BLaER1 treated with 17β-estradiol and CSF1 and Interleukin-3, amounts not matched to agents 10 nM and 100 nM (cell line): ENCODE results near the gene SUDS3.
"Not testable (repeated sequence)": the region's sequence is repeated elsewhere in the genome, so short reads cannot be mapped to it uniquely, and the experiment has no call there.

Experiments used
- H3K27ac ChIP-seq, 11 experiments: shearing (Covaris generic); formaldehyde crosslinking; 2 replicates each; pipeline ENCODE4 v1.8.1; 2022
- H3K27me3 ChIP-seq, 11 experiments: shearing (Covaris generic); formaldehyde crosslinking; 2 replicates each; pipeline ENCODE4 v1.8.1; 2022
- H3K36me3 ChIP-seq, 11 experiments: shearing (Covaris generic); formaldehyde crosslinking; 2 replicates each; pipeline ENCODE4 v1.8.1; 2022
- H3K4me1 ChIP-seq, 10 experiments: shearing (Covaris generic); formaldehyde crosslinking; 2 replicates each; pipeline ENCODE4 v1.8.1; 2022
- H3K4me2 ChIP-seq, 11 experiments: shearing (Covaris generic); formaldehyde crosslinking; 2 replicates each; pipeline ENCODE4 v1.8.1; 2022
- H3K4me3 ChIP-seq, 10 experiments: shearing (Covaris generic); formaldehyde crosslinking; 2 replicates each; pipeline ENCODE4 v1.8.1; 2022
- H3K9ac ChIP-seq, 11 experiments: shearing (Covaris generic); formaldehyde crosslinking; 2 replicates each; pipeline ENCODE4 v1.8.1; 2022
- H3K9me3 ChIP-seq, 11 experiments: shearing (Covaris generic); formaldehyde crosslinking; replicated peaks in 1 of 11; 2 replicates each; pipeline ENCODE4 v1.8.1; 2022
- H4K20me1 ChIP-seq, 11 experiments: shearing (Covaris generic); formaldehyde crosslinking; 2 replicates each; pipeline ENCODE4 v1.8.1; 2022
- Cebpa-rat ChIP-seq, 11 experiments: shearing (Covaris generic); IDR thresholded peaks; 2 replicates each; pipeline ENCODE4 v1.8.1; 2022

SUDS3 gene

GRCh38 chr12:118391424-118391823 lies 15.1 kb downstream of the SUDS3 start:
- Histone ChIP-seq H3K27ac (no peak overlapping the region), H3K4me3 (no peak overlapping the region), H3K36me3 (peaks cover 99 to 100% (median 100%) of the 10 kb centered on the region in 11 experiments), H3K27me3 (no peaks in the 10 kb centered on the region), H3K4me2 (no peak overlapping the region), H4K20me1 (peaks cover 0 to 53% (median 4%) of the 10 kb centered on the region in 11 experiments; a peak in 12 of 22 replicates), H3K9ac (no peak overlapping the region), H3K9me3 (no peaks in the 10 kb centered on the region), H3K4me1 (no peaks in the 10 kb centered on the region)
- no peak for TF ChIP-seq Cebpa-rat (IDR thresholded peaks at IDR 0.05)

GRCh38 chr12:118391836-118392235 lies 15.5 kb downstream of the SUDS3 start:
- Histone ChIP-seq H3K27ac (no peak overlapping the region), H3K36me3 (peaks cover 99 to 100% (median 100%) of the 10 kb centered on the region in 11 experiments), H3K9ac (no peak overlapping the region), H3K4me1 (no peaks in the 10 kb centered on the region), H4K20me1 (peaks cover 0 to 57% (median 4%) of the 10 kb centered on the region in 11 experiments; a peak in 13 of 22 replicates), H3K4me2 (no peak overlapping the region), H3K9me3 (no peaks in the 10 kb centered on the region), H3K27me3 (no peaks in the 10 kb centered on the region), H3K4me3 (no peak overlapping the region)
- TF ChIP-seq Cebpa-rat (IDR thresholded peaks at IDR 0.05): no peak

GRCh38 chr12:118397708-118398440 lies 21.5 kb downstream of the SUDS3 start:
- peaks cover 95 to 100% (median 100%) of the 10 kb centered on the region in 11 experiments for H3K36me3 ChIP-seq
- H3K9ac ChIP-seq: no peak overlapping the region

GRCh38 chr12:118398524-118398923 lies 22.2 kb downstream of the SUDS3 start:
- no peak for TF ChIP-seq Cebpa-rat (IDR thresholded peaks at IDR 0.05)

More at GRCh38 chr12:118397708-118398440, 21.5 kb downstream of the SUDS3 start:
- Histone ChIP-seq H4K20me1 (peaks cover 0 to 56% (median 14%) of the 10 kb centered on the region in 11 experiments; a peak in 14 of 22 replicates), H3K4me2 (no peak overlapping the region), H3K27me3 (no peaks in the 10 kb centered on the region), H3K4me1 (peaks cover 0 to 20% (median 0%) of the 10 kb centered on the region in 10 experiments; a peak in 5 of 20 replicates), H3K27ac (no peak overlapping the region), H3K9me3 (no peaks in the 10 kb centered on the region), H3K4me3 (no peak overlapping the region)
- no peak for TF ChIP-seq Cebpa-rat (IDR thresholded peaks at IDR 0.05)

GRCh38 chr12:118398940-118399339 lies 22.6 kb downstream of the SUDS3 start:
- Histone ChIP-seq H3K4me2 (no peak overlapping the region), H3K36me3 (peaks cover 95 to 100% (median 100%) of the 10 kb centered on the region in 11 experiments), H3K4me3 (no peak overlapping the region), H3K9ac (no peak overlapping the region), H4K20me1 (peaks cover 0 to 52% (median 14%) of the 10 kb centered on the region in 11 experiments; a peak in 14 of 22 replicates), H3K27ac (peak overlapping the region in 1 of 11 experiments; percentile 13; a peak in 1 of 22 replicates), H3K27me3 (no peaks in the 10 kb centered on the region), H3K4me1 (peaks cover 0 to 20% (median 0%) of the 10 kb centered on the region in 10 experiments; a peak in 5 of 20 replicates), H3K9me3 (no peaks in the 10 kb centered on the region)
- no peak for TF ChIP-seq Cebpa-rat (IDR thresholded peaks at IDR 0.05)

More at GRCh38 chr12:118398524-118398923, 22.2 kb downstream of the SUDS3 start:
- Histone ChIP-seq H3K4me1 (peaks cover 0 to 20% (median 0%) of the 10 kb centered on the region in 10 experiments; a peak in 5 of 20 replicates), H3K9ac (no peak overlapping the region), H3K4me2 (no peak overlapping the region), H3K4me3 (no peak overlapping the region), H3K27me3 (no peaks in the 10 kb centered on the region), H3K9me3 (no peaks in the 10 kb centered on the region), H3K27ac (no peak overlapping the region), H4K20me1 (peaks cover 0 to 51% (median 14%) of the 10 kb centered on the region in 11 experiments; a peak in 14 of 22 replicates), H3K36me3 (peaks cover 95 to 100% (median 100%) of the 10 kb centered on the region in 11 experiments)

- Histone ChIP-seq H3K9me3 (no peaks in the 10 kb centered on the region), H3K4me1 (peaks cover 0 to 20% (median 0%) of the 10 kb centered on the region in 10 experiments; a peak in 5 of 20 replicates), H3K4me2 (no peak overlapping the region), H3K36me3 (peaks cover 83 to 99% (median 94%) of the 10 kb centered on the region in 11 experiments), H3K27ac (no peak overlapping the region), H4K20me1 (peaks cover 0 to 44% (median 14%) of the 10 kb centered on the region in 11 experiments; a peak in 13 of 22 replicates), H3K4me3 (no peak overlapping the region), H3K9ac (no peak overlapping the region), H3K27me3 (no peaks in the 10 kb centered on the region)
- no peak for TF ChIP-seq Cebpa-rat (IDR thresholded peaks at IDR 0.05)
Measured at GRCh38 chr12:118402251-118402650, 25.9 kb downstream of the SUDS3 start.

GRCh38 chr12:118404876-118405521 lies 28.6 kb downstream of the SUDS3 start:
- Histone ChIP-seq H4K20me1 (peaks cover 0 to 26% (median 0%) of the 10 kb centered on the region in 11 experiments; a peak in 9 of 22 replicates), H3K27ac (no peak overlapping the region), H3K9ac (no peak overlapping the region), H3K4me1 (no peaks in the 10 kb centered on the region), H3K4me2 (no peak overlapping the region), H3K4me3 (no peak overlapping the region), H3K36me3 (peaks cover 82 to 99% (median 94%) of the 10 kb centered on the region in 11 experiments), H3K27me3 (no peaks in the 10 kb centered on the region), H3K9me3 (no peaks in the 10 kb centered on the region)
- no peak for TF ChIP-seq Cebpa-rat (IDR thresholded peaks at IDR 0.05)

- not testable (repeated sequence) for H3K9ac ChIP-seq, H3K27ac ChIP-seq, H3K27me3 ChIP-seq, H3K4me1 ChIP-seq, H3K9me3 ChIP-seq, H3K4me3 ChIP-seq, H3K4me2 ChIP-seq
- Histone ChIP-seq H4K20me1 (peaks cover 0 to 14% (median 0%) of the 10 kb centered on the region in 11 experiments; a peak in 8 of 22 replicates), H3K36me3 (peaks cover 80 to 99% (median 92%) of the 10 kb centered on the region in 11 experiments)
Measured at GRCh38 chr12:118408241-118408640, 31.9 kb downstream of the SUDS3 start.

- no peaks in the 10 kb centered on the region for H3K4me1 ChIP-seq
- H4K20me1 ChIP-seq: peaks cover 0 to 8% (median 0%) of the 10 kb centered on the region in 11 experiments; a peak in 4 of 22 replicates
- H3K4me2 ChIP-seq: no peak overlapping the region
- H3K36me3 ChIP-seq: peaks cover 85 to 99% (median 94%) of the 10 kb centered on the region in 11 experiments
- H3K27ac ChIP-seq: no peak overlapping the region
- H3K4me3 ChIP-seq: no peak overlapping the region
- H3K9me3 ChIP-seq: no peaks in the 10 kb centered on the region
- no peaks in the 10 kb centered on the region for H3K27me3 ChIP-seq
- TF ChIP-seq Cebpa-rat (IDR thresholded peaks at IDR 0.05): no peak
- no peak overlapping the region for H3K9ac ChIP-seq
Measured at GRCh38 chr12:118409834-118410233, 33.5 kb downstream of the SUDS3 start.
